Activated CD4-positive, CD25-positive, alpha-beta regulatory T cell treated with anti-CD3 and anti-CD28 coated beads, Interleukin-2, amount 50 U/mL, for 24 hours (primary cell): ENCODE results near the gene CKM.
"Not testable (repeated sequence)": the region's sequence is repeated elsewhere in the genome, so short reads cannot be mapped to it uniquely, and the experiment has no call there.

Experiments
- ATAC-seq, 2 donors: fragments of 150-1000 bp; cut with Tn5 transposase; one replicate each; pipeline ENCODE4 v1.10.0; 2021; ENCODE audit warnings: mild to moderate bottlenecking in 1 of 2, moderate library complexity in 1 of 2

The CKM gene

DNA sequence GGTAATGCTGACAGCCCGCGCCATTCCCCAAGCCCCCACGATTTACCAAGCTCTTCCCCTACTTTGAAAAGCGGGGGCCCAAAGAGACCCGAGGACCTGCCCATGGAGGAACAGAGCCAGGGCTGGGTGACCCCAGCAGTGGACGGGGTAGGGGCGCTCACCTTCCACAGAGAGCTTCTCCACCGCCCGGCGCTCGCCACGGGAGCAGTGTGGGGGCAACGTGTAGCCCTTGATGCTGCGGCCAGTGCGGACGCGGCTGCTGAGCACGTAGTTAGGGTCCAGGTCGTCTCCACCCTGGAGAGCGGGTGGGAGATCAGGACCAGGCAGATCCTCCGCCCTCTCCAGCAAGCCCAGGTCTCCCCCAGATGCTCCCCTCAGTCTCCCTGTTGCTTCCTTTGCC is 7.4 kb downstream of the CKM start:
- ATAC-seq = no peak

DNA sequence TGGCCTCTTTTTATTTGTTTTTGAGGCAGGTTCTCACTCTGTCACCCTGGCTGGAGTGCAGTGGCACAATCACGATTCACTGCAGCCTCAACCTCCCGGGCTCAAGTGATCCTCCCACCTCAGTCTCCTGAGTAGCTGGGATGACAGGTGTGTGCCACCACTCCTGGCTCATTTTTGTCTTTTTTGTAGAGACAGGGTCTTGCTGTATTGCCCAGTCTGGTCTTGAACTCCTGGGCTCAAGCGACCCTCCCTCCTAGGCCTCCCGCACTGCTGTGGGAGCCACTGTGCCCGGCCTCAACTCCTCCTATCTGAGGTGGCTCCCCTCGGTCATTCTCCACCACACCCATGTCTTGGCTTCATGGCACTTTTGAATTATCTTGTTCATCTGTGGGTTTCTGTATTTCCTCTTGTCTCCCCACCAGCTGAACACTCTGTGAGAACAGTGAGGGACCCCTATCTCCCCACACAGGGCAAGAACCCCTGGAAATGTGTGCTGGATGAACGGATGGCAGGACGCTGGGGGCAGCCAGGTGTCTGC is 7.9 kb downstream of the CKM start:
- ATAC-seq = no peak

DNA sequence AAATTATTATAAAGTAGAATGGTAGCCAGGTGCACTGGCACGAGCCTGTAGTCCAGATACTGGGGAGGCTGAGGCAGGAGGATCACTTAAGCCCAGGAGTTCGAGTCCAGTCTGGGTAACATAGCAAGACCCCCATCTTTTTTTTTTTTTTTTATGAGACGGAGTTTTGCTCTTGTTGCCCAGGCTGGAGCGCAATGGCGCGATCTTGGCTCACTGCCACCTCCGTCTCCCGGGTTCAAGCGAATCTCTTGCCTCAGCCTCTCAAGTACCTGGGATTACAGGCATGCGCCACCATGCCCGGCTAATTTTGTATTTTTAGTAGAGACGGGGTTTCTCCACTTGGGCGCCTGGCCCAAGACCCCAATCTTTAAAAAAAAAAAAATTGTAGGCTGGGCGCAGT is 10.4 kb downstream of the CKM start:
- ATAC-seq = not testable (repeated sequence)

DNA sequence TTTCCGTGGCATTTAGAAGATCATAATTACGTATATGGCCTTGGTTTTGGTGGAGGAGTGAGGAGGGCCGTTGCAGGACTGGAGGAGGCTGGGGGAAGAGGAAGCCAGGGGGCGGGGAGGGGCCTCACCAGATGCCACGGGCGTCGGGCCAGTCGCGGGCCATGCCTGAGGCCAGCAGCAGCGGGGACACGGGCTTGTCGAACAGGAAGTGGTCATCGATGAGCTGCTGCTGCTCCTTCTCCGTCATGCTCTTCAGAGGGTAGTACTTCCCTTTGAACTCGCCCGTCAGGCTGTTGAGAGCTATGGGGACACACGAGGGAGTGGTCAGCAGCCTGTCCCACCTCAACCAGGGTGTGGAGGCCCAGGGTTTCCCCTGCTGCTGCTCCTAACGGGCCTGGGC is 11.1 kb downstream of the CKM start:
- no peak for ATAC-seq

DNA sequence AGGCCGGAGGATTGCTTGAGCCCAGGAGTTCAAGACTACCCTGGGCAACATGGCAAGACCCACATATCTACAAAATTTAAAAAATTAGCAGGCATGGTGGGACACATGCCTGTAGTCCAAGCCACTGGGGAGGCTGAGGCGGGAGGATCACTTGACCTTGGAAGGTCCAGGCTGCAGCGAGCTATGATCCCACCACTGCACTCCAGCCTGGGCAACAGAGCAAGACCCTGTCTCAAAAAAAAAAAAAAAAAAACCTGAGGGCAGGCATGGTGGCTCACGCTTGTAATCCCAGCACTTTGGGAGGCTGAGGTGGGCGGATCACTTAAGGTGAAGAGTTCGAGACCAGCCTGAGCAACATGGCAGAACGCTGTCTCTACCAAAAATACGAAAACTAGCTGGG is 13.4 kb downstream of the CKM start:
- not testable (repeated sequence) for ATAC-seq

DNA sequence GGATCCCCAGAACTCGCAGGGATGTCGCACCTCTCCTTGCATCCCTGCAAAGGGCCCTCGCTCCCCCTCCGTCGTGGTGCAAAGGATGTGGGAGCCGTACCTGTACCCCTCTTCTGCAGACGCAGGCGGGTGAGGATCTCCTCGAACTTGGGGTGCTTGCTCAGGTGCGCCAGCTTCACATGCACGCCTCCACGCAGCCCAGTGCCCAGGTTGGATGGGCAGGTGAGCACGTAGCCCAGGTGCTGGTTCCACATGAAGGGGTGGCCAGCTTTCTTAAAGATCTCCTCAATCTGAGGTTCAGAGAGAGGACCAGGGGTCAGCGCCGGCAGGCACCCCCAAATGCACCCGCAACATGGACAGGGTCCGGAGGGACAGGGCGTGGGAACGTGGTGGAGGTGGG is 15.3 kb downstream of the CKM start:
- ATAC-seq = no peak

DNA sequence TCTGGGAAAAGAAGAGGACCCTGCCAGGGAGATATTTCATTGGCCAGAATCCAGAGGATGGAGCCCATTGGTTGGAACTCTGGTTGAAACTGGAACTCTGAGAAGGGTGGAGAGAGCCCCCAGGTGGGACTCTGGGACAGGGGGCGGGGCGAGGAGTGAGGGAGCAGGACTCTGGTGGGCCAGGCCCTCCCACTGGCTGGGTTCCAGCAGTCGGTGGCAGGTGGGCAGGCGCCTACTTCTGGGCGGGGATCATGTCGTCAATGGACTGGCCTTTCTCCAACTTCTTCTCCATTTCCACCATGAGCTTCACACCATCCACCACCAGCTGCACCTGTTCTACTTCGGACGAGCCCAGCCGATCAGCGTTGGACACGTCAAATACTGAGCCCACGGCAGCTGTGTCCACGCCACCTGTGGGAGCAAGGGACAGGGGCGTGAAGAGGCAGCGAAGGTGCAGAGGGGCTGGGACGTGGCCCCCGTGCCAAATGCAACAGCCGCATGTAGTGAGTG is 16.1 kb downstream of the CKM start:
- no peak for ATAC-seq

DNA sequence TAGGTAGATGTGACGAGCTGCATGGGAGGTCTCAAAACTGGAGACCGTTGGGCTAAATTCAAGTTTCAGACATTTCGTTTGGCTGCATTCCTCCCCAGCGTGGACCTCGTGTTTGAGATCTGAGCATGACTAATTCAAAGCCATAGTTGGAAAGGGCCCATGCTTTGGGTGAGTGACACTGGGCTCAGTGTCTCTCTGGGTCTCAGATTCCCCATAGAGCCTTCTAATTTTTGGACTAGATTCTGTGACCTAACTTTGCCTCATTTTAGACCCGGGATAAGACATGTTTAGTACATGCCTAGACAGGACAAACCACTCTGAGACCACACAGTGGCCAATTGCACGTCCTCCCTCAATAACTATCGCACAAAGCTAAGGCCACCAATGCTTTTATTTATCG is 16.6 kb downstream of the CKM start:
- ATAC-seq = no peak

DNA sequence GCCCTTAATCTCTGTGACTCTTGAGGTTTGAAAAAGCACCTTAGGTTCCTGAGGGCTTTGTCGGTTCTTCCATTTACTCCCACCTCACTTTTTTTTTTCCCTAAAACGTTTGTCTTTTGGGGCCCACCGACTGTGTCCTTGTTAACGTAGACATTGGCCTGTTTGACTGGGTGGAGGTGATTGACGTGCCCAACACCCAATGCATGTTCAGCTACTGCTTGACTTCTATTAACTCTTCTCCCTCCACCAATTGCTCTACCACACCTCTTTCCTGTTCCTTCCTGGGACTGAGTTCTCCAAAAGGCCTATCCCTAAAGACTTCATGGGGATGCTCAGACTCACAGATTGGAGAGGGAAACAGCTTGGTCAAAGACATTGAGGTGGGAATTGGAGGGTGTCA is 17.3 kb downstream of the CKM start:
- ATAC-seq = no peak

DNA sequence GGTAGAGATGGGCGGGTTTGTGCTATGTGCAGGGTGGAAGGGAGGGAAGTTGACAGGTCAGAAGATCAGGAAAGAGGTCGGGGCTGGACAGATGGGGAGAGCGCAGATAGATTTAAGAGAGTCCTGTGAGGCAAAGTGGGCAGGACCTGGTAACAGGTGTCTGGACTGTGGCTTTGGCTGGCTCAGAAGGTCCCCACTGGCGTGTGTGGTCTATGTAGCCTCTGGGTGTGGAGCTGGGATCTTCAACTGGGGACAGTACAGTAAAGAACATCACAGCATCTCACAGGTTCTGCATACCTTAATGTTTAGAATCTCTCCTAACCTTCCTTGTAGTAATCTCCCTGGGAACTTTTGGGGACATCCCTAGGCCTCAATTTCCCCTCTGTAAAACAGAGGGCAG is 17.7 kb downstream of the CKM start:
- ATAC-seq = no peak

DNA sequence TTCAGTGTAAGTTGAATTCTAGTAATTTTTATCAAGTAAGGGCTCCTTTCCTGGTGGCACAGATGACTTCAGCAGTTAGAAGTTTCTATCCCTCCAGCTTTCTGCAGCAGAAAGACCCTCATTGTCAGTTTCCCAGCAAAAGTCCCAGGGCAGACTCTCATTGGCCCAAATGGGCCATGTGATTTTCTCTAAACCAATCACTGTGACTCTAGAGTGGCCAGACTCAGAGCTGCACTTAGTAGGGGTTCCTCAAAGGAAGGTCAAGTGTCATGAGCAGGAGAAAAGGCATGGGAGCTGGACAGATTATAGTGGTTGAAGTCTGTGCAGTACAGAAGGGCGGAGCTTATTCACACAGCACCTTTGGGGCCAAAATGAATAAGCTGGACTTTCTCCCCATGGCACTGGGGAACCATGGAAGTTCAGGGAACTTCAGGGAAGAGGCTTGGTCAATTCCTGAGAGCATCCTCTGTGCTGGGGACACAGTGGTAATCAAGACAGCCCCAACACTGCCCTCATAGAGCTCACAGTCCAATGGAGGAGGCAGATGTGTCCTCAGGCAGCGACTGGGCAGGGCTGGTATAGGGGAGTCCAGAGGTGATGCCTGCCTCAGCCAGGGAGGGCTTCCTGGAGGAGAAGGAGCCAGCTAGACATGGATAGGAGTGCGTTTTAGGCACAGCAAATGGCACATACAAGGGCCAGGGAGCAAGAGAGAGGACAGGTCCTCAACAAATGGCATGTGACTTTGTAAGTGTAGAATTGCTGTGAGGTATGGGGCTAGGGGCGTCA is 18.3 kb downstream of the CKM start:
- no peak for ATAC-seq

DNA sequence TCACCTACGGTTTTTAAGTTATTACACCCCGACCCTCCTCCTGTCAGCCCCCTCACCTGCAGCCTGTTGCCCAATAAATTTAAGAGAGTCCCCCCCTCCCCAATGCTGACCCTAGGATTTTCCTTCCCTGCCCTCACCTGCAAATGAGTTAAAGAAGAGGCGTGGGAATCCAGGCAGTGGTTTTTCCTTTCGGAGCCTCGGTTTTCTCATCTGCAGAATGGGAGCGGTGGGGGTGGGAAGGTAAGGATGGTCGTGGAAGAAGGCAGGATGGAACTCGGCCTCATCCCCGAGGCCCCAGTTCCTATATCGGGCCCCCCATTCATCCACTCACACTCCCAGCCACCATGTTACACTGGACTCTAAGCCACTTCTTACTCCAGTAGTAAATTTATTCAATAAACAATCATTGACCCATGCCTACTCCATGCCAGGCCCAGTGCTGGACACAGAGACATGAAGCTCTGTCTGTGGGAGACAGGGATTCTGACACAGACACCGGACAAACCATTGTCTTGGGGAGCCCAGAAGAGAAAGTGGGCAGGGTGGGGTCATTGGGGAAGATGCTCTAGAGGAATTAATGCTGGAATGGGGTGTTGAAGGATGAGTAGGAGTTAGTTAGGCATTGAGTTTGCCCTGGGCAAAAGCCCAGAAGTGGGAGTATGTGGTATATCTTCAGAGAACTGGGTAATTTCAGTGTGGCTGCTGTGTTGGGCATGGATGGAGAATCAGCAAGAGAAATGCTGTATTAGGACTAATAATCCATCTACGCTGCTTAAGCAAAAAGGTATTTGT is 19.2 kb downstream of the CKM start:
- no peak for ATAC-seq

DNA sequence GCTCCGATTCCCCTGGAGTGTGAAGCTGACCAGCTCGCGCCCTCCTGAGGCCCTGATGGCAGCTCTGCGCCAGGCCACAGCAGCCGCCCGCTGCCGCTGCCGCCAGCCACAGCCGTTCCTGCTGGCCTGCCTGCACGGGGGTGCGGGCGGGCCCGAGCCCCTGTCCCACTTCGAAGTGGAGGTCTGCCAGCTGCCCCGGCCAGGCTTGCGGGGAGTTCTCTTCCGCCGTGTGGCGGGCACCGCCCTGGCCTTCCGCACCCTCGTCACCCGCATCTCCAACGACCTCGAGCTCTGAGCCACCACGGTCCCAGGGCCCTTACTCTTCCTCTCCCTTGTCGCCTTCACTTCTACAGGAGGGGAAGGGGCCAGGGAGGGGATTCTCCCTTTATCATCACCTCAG is 20.3 kb downstream of the CKM start:
- no peak for ATAC-seq

DNA sequence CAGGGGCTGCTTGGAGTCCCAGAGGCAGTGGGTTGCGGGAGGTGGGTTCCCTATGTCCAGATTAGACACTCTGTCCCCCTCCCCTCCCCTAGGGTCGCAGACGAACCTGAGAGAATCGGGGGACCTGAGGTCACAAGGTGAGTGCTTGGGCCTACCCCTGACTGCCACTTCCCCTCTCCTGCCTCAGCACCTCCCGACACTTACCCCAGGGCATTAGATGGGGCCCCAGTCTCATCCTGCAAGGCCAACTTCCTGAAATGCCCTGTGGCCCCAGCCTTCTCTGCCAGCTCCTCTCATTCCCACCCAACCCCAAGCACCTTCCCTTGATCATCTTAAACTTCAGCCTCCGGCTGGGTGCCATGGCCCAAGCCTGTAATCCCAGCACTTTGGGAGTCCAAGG is 23.0 kb downstream of the CKM start:
- no peak for ATAC-seq

DNA sequence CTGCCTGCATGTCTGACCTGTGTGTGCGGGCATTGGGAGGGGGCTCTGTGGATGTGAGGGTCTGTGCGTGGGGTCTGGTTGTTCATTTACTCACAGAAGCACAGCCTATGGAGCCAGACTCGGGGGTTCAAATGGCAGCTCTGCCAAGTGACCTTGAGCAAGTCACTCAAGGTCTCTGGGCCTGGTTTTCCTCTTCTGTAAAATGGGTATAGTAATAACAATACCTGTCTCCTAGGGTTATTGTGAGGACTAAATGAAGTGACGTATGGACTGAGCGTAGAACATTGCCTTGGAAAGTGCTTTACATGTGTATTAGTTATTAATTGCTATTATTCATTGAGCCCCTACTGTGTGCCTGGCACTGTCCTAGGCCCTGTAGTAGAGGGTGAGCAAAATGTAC is 24.4 kb downstream of the CKM start:
- ATAC-seq = no peak

DNA sequence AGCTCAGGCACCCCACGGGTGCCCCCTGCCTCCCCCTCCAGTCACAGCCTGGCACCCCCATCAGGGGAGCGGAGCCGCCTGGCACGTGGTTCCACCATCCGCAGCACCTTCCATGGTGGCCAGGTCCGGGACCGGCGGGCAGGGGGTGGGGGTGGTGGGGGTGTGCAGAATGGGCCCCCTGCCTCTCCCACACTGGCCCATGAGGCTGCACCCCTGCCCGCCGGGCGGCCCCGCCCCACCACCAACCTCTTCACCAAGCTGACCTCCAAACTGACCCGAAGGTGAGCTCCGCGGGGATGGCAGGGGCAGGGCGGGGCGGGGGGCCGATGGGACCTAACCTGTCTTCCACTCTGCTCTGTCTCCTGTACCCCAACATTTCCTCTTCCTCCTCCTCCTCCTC is 25.0 kb downstream of the CKM start:
- ATAC-seq = no peak

DNA sequence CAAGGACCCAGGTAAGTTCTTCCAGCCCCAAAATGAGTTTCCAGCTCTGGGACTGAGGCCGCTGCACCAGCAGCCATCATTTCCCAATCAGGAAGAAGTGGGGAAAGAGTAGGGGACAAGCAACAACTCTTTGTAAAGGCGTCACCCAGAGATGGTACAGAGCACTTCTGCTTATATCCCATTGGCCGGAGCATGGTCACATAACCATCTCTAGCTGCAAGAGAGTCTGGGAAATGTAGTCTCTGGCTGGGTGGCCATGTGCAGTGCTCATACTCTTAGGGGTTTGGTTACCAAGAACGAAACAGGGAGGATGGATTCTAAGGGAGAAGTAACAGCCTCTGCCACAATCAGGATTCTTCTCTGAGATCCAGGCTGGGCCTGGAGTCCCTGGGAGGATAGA is 26.3 kb downstream of the CKM start:
- ATAC-seq = no peak

DNA sequence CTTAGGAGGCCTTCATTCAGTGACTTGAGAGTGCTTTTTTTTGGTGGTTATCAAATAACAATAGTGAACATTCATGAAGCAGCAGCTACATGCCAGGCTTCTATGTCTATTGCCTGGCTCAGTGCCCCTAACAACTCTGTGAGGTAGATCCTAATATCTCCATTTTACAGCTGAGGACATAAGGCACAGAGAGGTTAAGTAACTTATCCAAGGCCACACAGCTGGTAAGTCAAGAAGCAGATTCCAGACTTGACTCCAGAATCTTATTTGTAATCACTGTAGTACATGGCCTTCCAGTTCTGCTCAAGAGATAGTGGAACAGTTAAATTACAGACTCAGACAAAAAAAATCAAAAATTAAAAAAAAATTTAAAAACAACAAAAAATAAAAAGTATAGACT is 26.8 kb downstream of the CKM start:
- ATAC-seq = no peak

DNA sequence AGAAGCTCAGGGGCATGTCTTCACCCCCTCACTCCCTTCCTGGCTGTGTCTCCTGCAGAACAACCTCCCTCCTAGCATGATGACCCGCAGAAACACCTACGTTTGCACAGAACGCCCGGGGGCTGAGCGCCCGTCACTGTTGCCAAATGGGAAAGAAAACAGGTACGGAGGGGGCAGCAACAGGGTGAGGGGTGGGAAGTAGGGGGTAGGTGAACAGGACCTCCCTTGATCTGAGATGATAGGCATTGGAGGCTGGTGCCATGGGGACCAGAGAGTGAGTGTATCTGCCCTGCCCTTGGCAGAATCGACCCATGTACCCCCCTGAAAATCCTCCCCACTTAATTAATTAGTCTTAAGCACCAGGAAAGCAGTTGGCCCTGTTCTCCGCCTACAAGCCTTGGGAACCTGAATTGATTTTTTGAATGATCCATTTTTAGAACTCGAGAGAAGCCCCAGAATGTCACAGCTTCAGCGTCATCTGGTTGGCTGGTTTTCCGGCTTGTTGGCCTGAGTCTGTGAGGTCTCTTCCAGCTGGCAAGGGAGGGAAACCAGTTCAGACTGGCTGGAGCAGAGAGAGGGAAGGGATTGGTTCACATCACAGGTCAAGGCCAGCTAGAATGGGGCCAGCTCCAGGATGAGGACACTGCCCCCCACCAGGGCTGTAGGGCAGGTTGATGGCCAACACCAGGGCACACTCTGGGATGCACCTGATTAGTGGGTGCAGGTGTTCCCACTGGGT is 28.2 kb downstream of the CKM start:
- ATAC-seq = no peak

DNA sequence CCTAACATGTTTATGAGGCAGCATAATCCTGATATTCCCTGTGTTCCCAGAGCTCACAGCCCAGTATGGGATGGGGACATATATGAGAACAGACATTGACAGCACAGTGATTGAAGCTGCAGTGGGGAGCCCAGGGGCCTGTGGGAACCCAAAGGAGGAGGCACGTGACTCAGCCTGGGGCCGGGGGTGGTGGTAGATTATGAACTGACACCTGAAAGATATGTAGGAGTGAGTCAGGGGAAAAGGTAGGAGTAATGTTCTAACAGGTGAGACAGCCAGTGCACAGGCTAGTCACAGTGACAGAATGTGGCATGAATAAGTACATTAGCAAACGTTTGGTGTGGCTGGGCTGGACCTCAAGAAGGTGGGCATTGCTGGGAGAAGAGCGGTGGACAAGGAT is 29.0 kb downstream of the CKM start:
- peak in 1 of 2 donors; percentile 51 for ATAC-seq

DNA sequence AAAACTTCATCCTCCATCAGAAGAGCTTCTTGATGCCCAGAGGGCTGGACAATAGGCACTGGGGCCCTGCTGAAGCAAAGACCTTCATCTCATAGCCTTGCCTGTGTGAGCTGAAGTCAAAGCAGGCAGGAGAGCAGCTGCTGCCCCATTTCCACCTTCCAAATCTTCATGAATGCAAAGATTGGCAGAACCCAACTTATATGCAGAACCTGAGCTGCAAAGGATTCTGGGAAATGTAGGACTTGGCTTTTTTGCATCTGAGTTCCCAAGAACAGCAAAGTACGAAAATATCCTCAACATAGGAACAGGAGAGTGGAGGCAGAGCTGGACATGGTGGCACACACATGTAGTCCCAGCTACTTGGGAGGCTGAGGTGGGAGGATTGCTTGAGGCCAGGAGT is 30.8 kb downstream of the CKM start:
- no peak for ATAC-seq

DNA sequence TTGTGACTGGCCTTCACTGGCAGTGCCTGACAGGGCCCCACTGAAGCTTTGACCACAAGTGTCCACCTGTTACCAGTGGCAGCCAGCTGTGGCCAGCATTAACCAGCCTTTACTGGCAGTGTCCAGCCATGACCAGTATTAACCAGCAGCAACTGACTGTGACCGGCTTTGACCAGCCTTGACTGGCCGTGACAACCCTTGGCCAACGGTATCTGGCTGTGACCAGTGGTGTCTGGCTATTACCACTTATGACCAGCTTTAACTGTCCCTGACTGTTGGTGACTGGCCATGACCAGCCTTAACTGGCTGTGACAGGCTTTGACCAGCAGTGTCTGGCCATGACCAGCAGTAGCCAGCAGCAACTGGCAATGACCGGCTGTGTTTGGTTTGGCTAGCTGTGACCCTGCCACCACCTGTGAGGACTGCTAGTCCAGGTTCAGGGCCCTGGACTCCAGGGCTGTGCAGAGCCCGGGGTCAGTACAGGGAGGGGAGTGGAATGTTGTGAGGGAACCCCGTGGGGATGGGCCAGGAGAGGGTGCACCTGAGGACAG is 32.2 kb downstream of the CKM start:
- no peak for ATAC-seq

DNA sequence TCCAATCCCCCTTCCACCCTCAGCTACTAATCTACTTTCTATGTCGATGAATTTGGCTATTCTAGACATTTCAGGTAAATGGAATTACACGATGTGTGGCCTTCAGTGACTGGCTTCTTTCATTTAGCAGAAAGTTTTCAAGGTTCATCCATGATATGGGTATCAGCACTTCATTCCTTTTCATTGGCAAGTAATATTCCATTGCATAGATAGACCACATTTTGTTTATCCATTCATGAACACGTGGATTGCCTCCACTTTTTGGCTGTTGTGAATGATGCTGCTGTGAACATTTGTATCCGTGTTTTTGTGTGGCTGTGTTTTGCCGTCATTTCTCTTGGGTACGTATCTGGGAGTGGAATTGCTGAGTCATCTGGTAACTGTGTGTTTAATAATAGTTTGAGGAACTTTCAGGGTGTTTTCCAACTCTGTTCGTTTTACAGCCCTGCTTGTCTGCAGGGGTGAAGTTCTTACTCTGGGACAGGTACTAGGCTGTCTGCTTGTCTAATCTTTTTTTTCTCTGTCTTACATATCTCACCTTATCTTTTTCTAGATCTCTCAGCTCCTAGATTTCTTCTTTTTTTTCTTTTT is 39.1 kb downstream of the CKM start:
- no peak for ATAC-seq
